ENCODE data around the gene RASL10B. TPM values are rescaled to one million over a fixed set of nuclear protein-coding genes. Genes with fewer than 3 reads are reported as not detected.

The RASL10B gene
- 1.9 TPM for total RNA-seq
- 1 to 10 TPM; 3.1 to 5.1 (median 4.2) TPM for polyA plus RNA-seq (ENCODE audit: insufficient read depth in 1 of 8, insufficient read length in 8 of 8, low replicate concordance in 1 of 8)
- long read RNA-seq, donor 1, partial matches to known transcripts: 0 of 1 reads
- long read RNA-seq, donor 1, other reads (novel, unspliced or antisense): 0 of 1 reads
- long read RNA-seq, donor 2: 0 reads
- long read RNA-seq, donor 3, partial matches to known transcripts: 0 of 3 reads
- long read RNA-seq, donor 3, other reads (novel, unspliced or antisense): 0 of 3 reads
- long read RNA-seq, donor 4, partial matches to known transcripts: 0 of 1 reads
- long read RNA-seq, donor 4, other reads (novel, unspliced or antisense): 0 of 1 reads
- long read RNA-seq, donor 5, partial matches to known transcripts: 0 of 3 reads
- long read RNA-seq, donor 5, other reads (novel, unspliced or antisense): 0 of 3 reads
- long read RNA-seq, donor 6, transcript RASL10B-201 (4 exons, 3,205 nt): major isoform, 5 of 5 reads
- long read RNA-seq, donor 6, partial matches to known transcripts: 0 of 5 reads
- long read RNA-seq, donor 6, other reads (novel, unspliced or antisense): 0 of 5 reads
- long read RNA-seq, donor 7, partial matches to known transcripts: 0 of 2 reads
- long read RNA-seq, donor 7, other reads (novel, unspliced or antisense): 0 of 2 reads
- long read RNA-seq, donor 8: 0 reads
- long read RNA-seq, donor 9: 0 reads
- long read RNA-seq, donor 10, partial matches to known transcripts: 0 of 1 reads
- long read RNA-seq, donor 10, other reads (novel, unspliced or antisense): 0 of 1 reads
- long read RNA-seq, donor 11: 0 reads

- Histone ChIP-seq H3K27me3 (ENCODE audit: control insufficient read depth, insufficient read depth, low read length) (no peaks in the 10 kb centered on the region), H3K36me3 (ENCODE audit: control insufficient read depth, insufficient read depth, low read length) (peaks cover 7% of the 10 kb centered on the region), H3K9me3 (replicated peaks; ENCODE audit: control insufficient read depth, low read depth, low read length) (no peaks in the 10 kb centered on the region), H3K4me3 (ENCODE audit: low read length) (peak within 1 kb of the TSS; percentile 37), H3K4me1 (ENCODE audit: control insufficient read depth, insufficient read depth, low read length) (peaks cover 21% of the 10 kb centered on the region), H3K27ac (ENCODE audit: low read length) (no peak within 1 kb of the TSS)
- DNase-seq: peak; percentile 54
- WGBS (ENCODE audit: insufficient coverage): 0% methylated on average over 17 of the region's 44 CpGs
Measured at GRCh38 chr17:35731239-35731916, at the start of gene RASL10B. RASL10B (plus strand) TSS chr17:35731639; CDS start chr17:35735185, 3,546 bp downstream.

- no peak overlapping the region for H3K4me3 ChIP-seq (ENCODE audit: low read length)
- WGBS (ENCODE audit: insufficient coverage): 66% methylated on average over 2 of the region's 4 CpGs
- peak; percentile 35 for DNase-seq
- H3K4me1 ChIP-seq (ENCODE audit: control insufficient read depth, insufficient read depth, low read length): no peaks in the 10 kb centered on the region
- H3K27ac ChIP-seq (ENCODE audit: low read length): no peak overlapping the region
- H3K36me3 ChIP-seq (ENCODE audit: control insufficient read depth, insufficient read depth, low read length): peaks cover 38% of the 10 kb centered on the region
- no peaks in the 10 kb centered on the region for H3K27me3 ChIP-seq (ENCODE audit: control insufficient read depth, insufficient read depth, low read length)
- H3K9me3 ChIP-seq (replicated peaks; ENCODE audit: control insufficient read depth, low read depth, low read length): no peaks in the 10 kb centered on the region
Measured at GRCh38 chr17:35683591-35683990, 47.8 kb upstream of the RASL10B start.

GRCh38 chr17:35684055-35684802, 47.2 kb upstream of the RASL10B start:
- WGBS (ENCODE audit: insufficient coverage): no CpG with 5 or more reads among the region's 2 CpGs
- H3K4me3 ChIP-seq (ENCODE audit: low read length): no peak overlapping the region
- no peak overlapping the region for H3K27ac ChIP-seq (ENCODE audit: low read length)
- peaks cover 39% of the 10 kb centered on the region for H3K36me3 ChIP-seq (ENCODE audit: control insufficient read depth, insufficient read depth, low read length)
- H3K9me3 ChIP-seq (replicated peaks; ENCODE audit: control insufficient read depth, low read depth, low read length): no peaks in the 10 kb centered on the region
- DNase-seq: no peak
- no peaks in the 10 kb centered on the region for H3K4me1 ChIP-seq (ENCODE audit: control insufficient read depth, insufficient read depth, low read length)
- H3K27me3 ChIP-seq (ENCODE audit: control insufficient read depth, insufficient read depth, low read length): no peaks in the 10 kb centered on the region

- no CpG with 5 or more reads among the region's 7 CpGs for WGBS (ENCODE audit: insufficient coverage)
- H3K27me3 ChIP-seq (ENCODE audit: control insufficient read depth, insufficient read depth, low read length): no peaks in the 10 kb centered on the region
- no peak for DNase-seq
- H3K36me3 ChIP-seq (ENCODE audit: control insufficient read depth, insufficient read depth, low read length): peaks cover 40% of the 10 kb centered on the region
- no peak overlapping the region for H3K27ac ChIP-seq (ENCODE audit: low read length)
- H3K4me1 ChIP-seq (ENCODE audit: control insufficient read depth, insufficient read depth, low read length): no peaks in the 10 kb centered on the region
- no peak overlapping the region for H3K4me3 ChIP-seq (ENCODE audit: low read length)
- no peaks in the 10 kb centered on the region for H3K9me3 ChIP-seq (replicated peaks; ENCODE audit: control insufficient read depth, low read depth, low read length)
Measured at GRCh38 chr17:35692512-35693210, 38.8 kb upstream of the RASL10B start.

- Histone ChIP-seq H3K4me3 (ENCODE audit: low read length) (no peak overlapping the region), H3K4me1 (ENCODE audit: control insufficient read depth, insufficient read depth, low read length) (no peaks in the 10 kb centered on the region), H3K36me3 (ENCODE audit: control insufficient read depth, insufficient read depth, low read length) (peaks cover 35% of the 10 kb centered on the region), H3K27me3 (ENCODE audit: control insufficient read depth, insufficient read depth, low read length) (no peaks in the 10 kb centered on the region), H3K27ac (ENCODE audit: low read length) (no peak overlapping the region), H3K9me3 (replicated peaks; ENCODE audit: control insufficient read depth, low read depth, low read length) (no peaks in the 10 kb centered on the region)
- WGBS (ENCODE audit: insufficient coverage): 80% methylated on average over 1 of the region's 3 CpGs
- no peak for DNase-seq
Measured at GRCh38 chr17:35693662-35694061, 37.8 kb upstream of the RASL10B start.

- Histone ChIP-seq H3K36me3 (ENCODE audit: control insufficient read depth, insufficient read depth, low read length) (peaks cover 35% of the 10 kb centered on the region), H3K9me3 (replicated peaks; ENCODE audit: control insufficient read depth, low read depth, low read length) (no peaks in the 10 kb centered on the region), H3K27me3 (ENCODE audit: control insufficient read depth, insufficient read depth, low read length) (no peaks in the 10 kb centered on the region), H3K27ac (ENCODE audit: low read length) (no peak overlapping the region), H3K4me1 (ENCODE audit: control insufficient read depth, insufficient read depth, low read length) (no peaks in the 10 kb centered on the region), H3K4me3 (ENCODE audit: low read length) (no peak overlapping the region)
- 78% methylated on average over 1 of the region's 2 CpGs for WGBS (ENCODE audit: insufficient coverage)
- DNase-seq: no peak
Measured at GRCh38 chr17:35694906-35695305, 36.5 kb upstream of the RASL10B start.

GRCh38 chr17:35695613-35696012, 35.8 kb upstream of the RASL10B start:
- H3K27me3 ChIP-seq (ENCODE audit: control insufficient read depth, insufficient read depth, low read length): no peaks in the 10 kb centered on the region
- H3K4me3 ChIP-seq (ENCODE audit: low read length): no peak overlapping the region
- no peaks in the 10 kb centered on the region for H3K4me1 ChIP-seq (ENCODE audit: control insufficient read depth, insufficient read depth, low read length)
- no CpG with 5 or more reads among the region's 2 CpGs for WGBS (ENCODE audit: insufficient coverage)
- peaks cover 30% of the 10 kb centered on the region for H3K36me3 ChIP-seq (ENCODE audit: control insufficient read depth, insufficient read depth, low read length)
- no peaks in the 10 kb centered on the region for H3K9me3 ChIP-seq (replicated peaks; ENCODE audit: control insufficient read depth, low read depth, low read length)
- DNase-seq: no peak
- H3K27ac ChIP-seq (ENCODE audit: low read length): no peak overlapping the region

GRCh38 chr17:35698800-35699199, 32.6 kb upstream of the RASL10B start:
- no peak overlapping the region for H3K4me3 ChIP-seq (ENCODE audit: low read length)
- H3K27ac ChIP-seq (ENCODE audit: low read length): no peak overlapping the region
- no peaks in the 10 kb centered on the region for H3K9me3 ChIP-seq (replicated peaks; ENCODE audit: control insufficient read depth, low read depth, low read length)
- no peaks in the 10 kb centered on the region for H3K27me3 ChIP-seq (ENCODE audit: control insufficient read depth, insufficient read depth, low read length)
- WGBS (ENCODE audit: insufficient coverage): no CpG with 5 or more reads among the region's 2 CpGs
- peaks cover 23% of the 10 kb centered on the region for H3K36me3 ChIP-seq (ENCODE audit: control insufficient read depth, insufficient read depth, low read length)
- no peak for DNase-seq
- no peaks in the 10 kb centered on the region for H3K4me1 ChIP-seq (ENCODE audit: control insufficient read depth, insufficient read depth, low read length)

GRCh38 chr17:35700150-35700549, 31.3 kb upstream of the RASL10B start:
- H3K9me3 ChIP-seq (replicated peaks; ENCODE audit: control insufficient read depth, low read depth, low read length): no peaks in the 10 kb centered on the region
- no peaks in the 10 kb centered on the region for H3K27me3 ChIP-seq (ENCODE audit: control insufficient read depth, insufficient read depth, low read length)
- no peak overlapping the region for H3K4me3 ChIP-seq (ENCODE audit: low read length)
- H3K36me3 ChIP-seq (ENCODE audit: control insufficient read depth, insufficient read depth, low read length): peaks cover 13% of the 10 kb centered on the region
- no peak overlapping the region for H3K27ac ChIP-seq (ENCODE audit: low read length)
- H3K4me1 ChIP-seq (ENCODE audit: control insufficient read depth, insufficient read depth, low read length): no peaks in the 10 kb centered on the region
- WGBS (ENCODE audit: insufficient coverage): no CpG with 5 or more reads among the region's 6 CpGs
- DNase-seq: no peak

Data from muscle of leg (tissue), 16 donors.